Testis (tissue), 3 donors: ENCODE measurements around the gene FBXO7. TPM values are rescaled to one million over a fixed set of nuclear protein-coding genes. Genes with fewer than 3 reads are reported as not detected.

ENCODE experiments used
- DNase-seq: peaks from one replicate; pipeline ENCODE4 v3.0.0-alpha.2; 2019
- H3K27ac ChIP-seq, 2 donors: fragments of 200-600 bp; sonication (generic); one replicate each; pipeline ENCODE4 v1.5.1; 2019
- H3K27me3 ChIP-seq: fragments of 200-600 bp; sonication (generic); one replicate; pipeline ENCODE4 v1.5.1; 2019
- H3K36me3 ChIP-seq: fragments of 200-600 bp; sonication (generic); one replicate; pipeline ENCODE4 v1.5.1; 2017; ENCODE audit warnings: low read depth; ENCODE audit errors: missing control alignments
- H3K4me1 ChIP-seq: fragments of 200-600 bp; sonication (generic); one replicate; pipeline ENCODE4 v1.5.1; 2019
- H3K4me3 ChIP-seq, 2 donors: fragments of 200-600 bp; sonication (generic); one replicate each; pipeline ENCODE4 v1.5.1; 2017 to 2019
- H3K9me3 ChIP-seq: fragments of 200-600 bp; sonication (generic); one replicate; pipeline ENCODE4 v1.5.1; 2017
- POLR2A ChIP-seq: fragments of 450-650 bp; IDR thresholded peaks from one replicate; pipeline ENCODE4 v1.6.1; 2017; ENCODE audit warnings: antibody characterized with exemption, mild to moderate bottlenecking, moderate library complexity
- WGBS, 2 donors: methylation state at CpG; one replicate each; pipeline ENCODE4 v1.1.5; 2018; 5-methylcytosine and 5-hydroxymethylcytosine counted together
- intact Hi-C: fragments of 100-400 bp; cut with DNase I; formaldehyde crosslinking; loops from one replicate; pipeline ENCODE4 v1.15.1; 2023; ENCODE audit warnings: low total_unique reads
- polyA plus RNA-seq: library from polyadenylated mRNA; stranded (reverse); fragments of 350-450 nt; fragmentation: Illumina TruSeq; extraction: RNeasy Lipid Tissue Mini Kit (QIAGEN cat#74804); gene quantifications from one replicate; pipeline ENCODE4 v1.2.3, GENCODE V29; 2014; ENCODE audit warnings: low read depth, low replicate concordance; ENCODE audit not compliant: insufficient read depth
- total RNA-seq, 2 donors: library from RNA; depleted of rRNA; stranded (reverse); fragments of >200 nt; gene quantifications; one replicate each; pipeline ENCODE4 v1.2.3, GENCODE V29; 2016
- TF ChIP-seq, protein P1 (sequence below), 3 experiments: fragments of 450-650 bp in 2 of 3; fragments of 200-600 bp in 1 of 3; sonication (generic) in 1 of 3; IDR thresholded peaks; one replicate each; pipeline ENCODE4 v1.5.1; 2016 to 2019; ENCODE audit warnings: antibody characterized with exemption in 3 of 3, mild to moderate bottlenecking in 2 of 3, moderate library complexity in 1 of 3

FBXO7 gene
- total and polyA plus RNA-seq, 3 donors from 2014 or later = 184 to 270 (median 203) TPM

DNA sequence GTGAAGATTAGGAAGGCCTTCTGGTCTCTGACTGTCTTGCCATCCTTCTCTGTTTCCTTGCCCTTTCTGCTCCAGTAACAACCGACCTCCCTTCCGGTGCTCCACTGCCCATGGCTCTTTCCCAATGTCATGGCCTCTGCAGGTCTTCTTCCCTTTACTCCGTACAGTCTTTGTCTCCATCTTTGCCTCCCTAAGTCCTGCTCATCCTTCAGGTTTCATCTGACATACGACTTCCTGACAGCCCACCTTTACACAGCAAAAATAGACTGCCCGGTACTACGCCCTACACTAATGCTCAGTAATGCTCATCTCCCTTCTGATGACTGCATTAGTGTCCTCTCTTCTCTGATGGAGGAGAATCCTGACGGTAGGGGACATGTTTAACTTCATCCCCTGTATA lies 63.9 kb downstream of the FBXO7 start:
- no peak overlapping the region for H3K27ac ChIP-seq
- no peaks in the 10 kb centered on the region for H3K27me3 ChIP-seq
- DNase-seq = no peak
- H3K4me1 ChIP-seq = peaks cover 29% of the 10 kb centered on the region
- H3K4me3 ChIP-seq = no peak overlapping the region
- H3K9me3 ChIP-seq = no peaks in the 10 kb centered on the region
- intact Hi-C loops = no loop called here
- 93 to 95% methylated on average over 7 of the region's 7 CpGs for WGBS, 2 donors
- H3K36me3 ChIP-seq = no peaks in the 10 kb centered on the region
- TF ChIP-seq, protein P1, sequence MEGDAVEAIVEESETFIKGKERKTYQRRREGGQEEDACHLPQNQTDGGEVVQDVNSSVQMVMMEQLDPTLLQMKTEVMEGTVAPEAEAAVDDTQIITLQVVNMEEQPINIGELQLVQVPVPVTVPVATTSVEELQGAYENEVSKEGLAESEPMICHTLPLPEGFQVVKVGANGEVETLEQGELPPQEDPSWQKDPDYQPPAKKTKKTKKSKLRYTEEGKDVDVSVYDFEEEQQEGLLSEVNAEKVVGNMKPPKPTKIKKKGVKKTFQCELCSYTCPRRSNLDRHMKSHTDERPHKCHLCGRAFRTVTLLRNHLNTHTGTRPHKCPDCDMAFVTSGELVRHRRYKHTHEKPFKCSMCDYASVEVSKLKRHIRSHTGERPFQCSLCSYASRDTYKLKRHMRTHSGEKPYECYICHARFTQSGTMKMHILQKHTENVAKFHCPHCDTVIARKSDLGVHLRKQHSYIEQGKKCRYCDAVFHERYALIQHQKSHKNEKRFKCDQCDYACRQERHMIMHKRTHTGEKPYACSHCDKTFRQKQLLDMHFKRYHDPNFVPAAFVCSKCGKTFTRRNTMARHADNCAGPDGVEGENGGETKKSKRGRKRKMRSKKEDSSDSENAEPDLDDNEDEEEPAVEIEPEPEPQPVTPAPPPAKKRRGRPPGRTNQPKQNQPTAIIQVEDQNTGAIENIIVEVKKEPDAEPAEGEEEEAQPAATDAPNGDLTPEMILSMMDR (IDR thresholded peaks at IDR 0.05) = no peak
- no peak for TF ChIP-seq POLR2A

GRCh38 chr22:32539631-32540421 lies 65.2 kb downstream of the FBXO7 start:
- H3K9me3 ChIP-seq = no peaks in the 10 kb centered on the region
- TF ChIP-seq POLR2A = no peak
- TF ChIP-seq, protein P1 (IDR thresholded peaks at IDR 0.05) = no peak
- 68 to 81% methylated on average over 10 of the region's 10 CpGs for WGBS, 2 donors
- DNase-seq = no peak
- peaks cover 18% of the 10 kb centered on the region for H3K4me1 ChIP-seq
- H3K27ac ChIP-seq = no peak overlapping the region
- no peak overlapping the region for H3K4me3 ChIP-seq
- H3K27me3 ChIP-seq = no peaks in the 10 kb centered on the region
- H3K36me3 ChIP-seq = no peaks in the 10 kb centered on the region
- intact Hi-C loops = no loop called here

DNA sequence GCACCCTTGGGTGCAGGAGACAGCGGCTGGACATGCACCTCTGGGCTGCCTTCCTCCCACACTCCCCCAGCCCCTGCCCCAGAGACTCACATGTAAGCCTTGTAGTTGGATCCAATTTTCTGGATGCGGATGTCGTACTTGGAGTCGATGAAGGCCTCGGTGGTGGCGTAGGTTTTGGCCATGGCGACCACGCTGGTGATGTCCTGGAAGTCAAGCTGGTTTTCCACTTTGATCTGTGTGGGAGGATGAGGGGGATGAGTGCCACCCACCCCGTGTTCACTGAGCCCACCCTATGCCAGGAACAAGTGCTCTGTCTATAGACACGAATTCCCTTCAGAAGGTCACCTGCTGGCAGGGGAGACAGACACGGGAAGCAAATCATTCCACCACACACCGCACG lies 66.9 kb downstream of the FBXO7 start:
- WGBS, 2 donors = 82 to 87% methylated on average over 13 of the region's 13 CpGs
- intact Hi-C loops = no loop called here
- TF ChIP-seq, protein P1 (IDR thresholded peaks at IDR 0.05) = no peak
- TF ChIP-seq POLR2A = no peak
- Histone ChIP-seq H3K9me3 (no peaks in the 10 kb centered on the region), H3K27me3 (no peaks in the 10 kb centered on the region), H3K36me3 (no peaks in the 10 kb centered on the region), H3K27ac (peak overlapping the region in 1 of 2 donors; percentile 80), H3K4me3 (no peak overlapping the region), H3K4me1 (peaks cover 24% of the 10 kb centered on the region)
- DNase-seq = no peak

DNA sequence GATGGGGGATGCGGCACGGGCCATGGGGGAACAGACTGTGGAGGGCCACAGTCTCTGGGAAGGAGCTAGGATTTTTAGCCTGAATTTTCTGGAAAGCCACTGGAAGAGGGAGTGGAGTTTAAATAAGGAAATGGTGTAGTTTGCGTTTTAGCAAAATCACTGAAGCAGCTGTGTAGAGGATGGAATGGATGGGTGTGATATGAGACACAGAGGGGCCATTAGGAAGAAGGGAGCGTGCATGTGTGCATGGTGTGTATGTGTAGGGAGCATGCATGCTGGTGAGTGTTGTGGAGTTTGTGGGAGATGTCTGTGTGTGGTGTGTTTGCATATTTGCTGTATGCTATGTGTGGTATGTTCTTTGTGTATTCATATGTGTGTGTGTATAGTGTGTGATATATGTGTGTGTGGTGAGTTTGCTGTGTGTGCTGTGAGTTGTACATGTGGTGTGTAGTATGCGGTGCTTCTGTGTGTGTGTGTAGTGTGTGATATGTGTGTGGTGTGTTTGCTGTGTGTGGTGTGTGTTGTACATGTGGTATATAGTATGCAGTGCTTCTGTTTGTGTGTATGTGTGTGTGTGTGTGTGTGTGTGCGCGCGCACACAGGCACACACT lies 67.6 kb downstream of the FBXO7 start:
- intact Hi-C loops = no loop called here
- Histone ChIP-seq H3K27me3 (no peaks in the 10 kb centered on the region), H3K9me3 (no peaks in the 10 kb centered on the region), H3K27ac (peak overlapping the region in 1 of 2 donors; percentile 80), H3K4me3 (no peak overlapping the region), H3K4me1 (peaks cover 27% of the 10 kb centered on the region), H3K36me3 (no peaks in the 10 kb centered on the region)
- TF ChIP-seq, protein P1 (IDR thresholded peaks at IDR 0.05) = no peak
- TF ChIP-seq POLR2A = no peak
- no peak for DNase-seq
- WGBS, 2 donors = 80 to 82% methylated on average over 6 to 8 of the region's 8 CpGs
